HEK293T (cell line): ENCODE data around the gene CD4.

Source experiments
- ARNT ChIP-seq: fragments of 450-650 bp; IDR thresholded peaks from 2 replicates; pipeline ENCODE4 v1.6.1; 2017; ENCODE audit warnings: mild to moderate bottlenecking
- BHLHE40 ChIP-seq: fragments of 450-650 bp; IDR thresholded peaks from 2 replicates; pipeline ENCODE4 v1.6.1; 2016; ENCODE audit warnings: mild to moderate bottlenecking, moderate library complexity, borderline replicate concordance
- ELF4 ChIP-seq: fragments of 450-650 bp; IDR thresholded peaks from 2 replicates; pipeline ENCODE4 v1.6.1; 2017; ENCODE audit warnings: antibody characterized with exemption
- FOXK2 ChIP-seq: fragments of 450-650 bp; IDR thresholded peaks from 2 replicates; pipeline ENCODE4 v1.6.1; 2016; ENCODE audit warnings: mild to moderate bottlenecking
- L3MBTL2 ChIP-seq: fragments of 450-650 bp; conservative IDR thresholded peaks from 2 replicates; pipeline ENCODE4 v1.6.1; 2016; ENCODE audit warnings: mild to moderate bottlenecking
- LEF1 ChIP-seq: fragments of 450-650 bp; IDR thresholded peaks from 2 replicates; pipeline ENCODE4 v1.6.1; 2017; ENCODE audit warnings: mild to moderate bottlenecking, borderline replicate concordance
- NFRKB ChIP-seq: fragments of 450-650 bp; IDR thresholded peaks from 2 replicates; pipeline ENCODE4 v1.6.1; 2016; ENCODE audit warnings: mild to moderate bottlenecking, moderate library complexity
- SP1 ChIP-seq: fragments of 450-650 bp; IDR thresholded peaks from 2 replicates; pipeline ENCODE4 v1.6.1; 2017
- TARDBP ChIP-seq: fragments of 450-650 bp; IDR thresholded peaks from 2 replicates; pipeline ENCODE4 v1.6.1; 2016
- ZNF384 ChIP-seq: fragments of 450-650 bp; IDR thresholded peaks from 2 replicates; pipeline ENCODE4 v1.6.1; 2016
- TF ChIP-seq, protein P1 (sequence below): fragments of 450-650 bp; IDR thresholded peaks from 2 replicates; pipeline ENCODE4 v1.6.1; 2016

DNA sequence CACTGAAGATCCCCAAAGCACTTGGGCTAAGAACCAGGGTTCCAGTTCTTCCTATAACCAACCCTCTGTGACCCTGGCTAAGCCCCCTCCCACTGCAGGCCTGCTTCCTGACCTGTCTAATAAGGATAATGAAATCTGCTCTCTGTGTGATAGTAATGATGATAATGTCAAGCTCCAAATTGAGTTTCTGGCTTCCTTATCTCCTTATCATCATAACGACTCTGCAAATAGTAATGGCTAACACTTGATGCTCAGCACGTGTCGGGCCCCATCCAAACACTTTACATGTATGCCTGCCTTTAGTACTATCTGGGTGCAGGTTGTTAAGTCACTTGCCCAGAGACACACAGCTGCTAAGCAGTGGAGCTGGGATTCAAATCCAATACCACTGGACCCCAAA lies 27.3 kb downstream of the CD4 start:
- TF ChIP-seq BHLHE40 = no peak
- TF ChIP-seq ZNF384 = no peak
- no peak for TF ChIP-seq ARNT
- TF ChIP-seq SP1 = no peak
- TF ChIP-seq, protein P1, sequence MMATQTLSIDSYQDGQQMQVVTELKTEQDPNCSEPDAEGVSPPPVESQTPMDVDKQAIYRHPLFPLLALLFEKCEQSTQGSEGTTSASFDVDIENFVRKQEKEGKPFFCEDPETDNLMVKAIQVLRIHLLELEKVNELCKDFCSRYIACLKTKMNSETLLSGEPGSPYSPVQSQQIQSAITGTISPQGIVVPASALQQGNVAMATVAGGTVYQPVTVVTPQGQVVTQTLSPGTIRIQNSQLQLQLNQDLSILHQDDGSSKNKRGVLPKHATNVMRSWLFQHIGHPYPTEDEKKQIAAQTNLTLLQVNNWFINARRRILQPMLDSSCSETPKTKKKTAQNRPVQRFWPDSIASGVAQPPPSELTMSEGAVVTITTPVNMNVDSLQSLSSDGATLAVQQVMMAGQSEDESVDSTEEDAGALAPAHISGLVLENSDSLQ = no peak
- TF ChIP-seq FOXK2 = no peak
- no peak for TF ChIP-seq L3MBTL2
- TF ChIP-seq TARDBP = no peak
- no peak for TF ChIP-seq ELF4
- no peak for TF ChIP-seq LEF1
- TF ChIP-seq NFRKB = no peak
